ACC112 (cell line): ENCODE results near the gene CREB3L4.

ENCODE experiments used
- H2AFZ ChIP-seq: fragments of 200-600 bp; sonication (generic); one replicate; pipeline ENCODE4 v1.6.0; 2017; ENCODE audit warnings: antibody characterized with exemption, low read length; ENCODE audit not compliant: unreplicated experiment
- H3K27ac ChIP-seq: fragments of 200-600 bp; sonication (generic); 2 replicates; pipeline ENCODE4 v1.5.1; 2014; ENCODE audit warnings: low read depth, mild to moderate bottlenecking, antibody characterized with exemption, low read length, moderate library complexity
- H3K27me3 ChIP-seq: fragments of 200-600 bp; sonication (generic); 2 replicates; pipeline ENCODE4 v1.6.1; 2014; ENCODE audit warnings: mild to moderate bottlenecking, antibody characterized with exemption, low read length, moderate library complexity, mixed read lengths; ENCODE audit not compliant: insufficient read depth
- H3K36me3 ChIP-seq: fragments of 200-600 bp; sonication (generic); 2 replicates; pipeline ENCODE4 v1.6.1; 2016; ENCODE audit warnings: mild to moderate bottlenecking, antibody characterized with exemption, low read length, moderate library complexity, mixed read lengths; ENCODE audit not compliant: insufficient read depth
- H3K4me1 ChIP-seq: fragments of 200-600 bp; sonication (generic); one replicate; pipeline ENCODE4 v1.6.1; 2016; ENCODE audit warnings: low read length, mixed read lengths; ENCODE audit not compliant: insufficient read depth, unreplicated experiment, control insufficient read depth
- H3K4me3 ChIP-seq: fragments of 200-600 bp; sonication (generic); 2 replicates; pipeline ENCODE4 v1.5.1; 2014; ENCODE audit warnings: mild to moderate bottlenecking, low read depth, low read length
- H3K79me2 ChIP-seq: fragments of 200-600 bp; sonication (generic); one replicate; pipeline ENCODE4 v1.6.0; 2016; ENCODE audit warnings: low read length; ENCODE audit not compliant: control insufficient read depth, unreplicated experiment, insufficient read depth

Gene CREB3L4, protein sequence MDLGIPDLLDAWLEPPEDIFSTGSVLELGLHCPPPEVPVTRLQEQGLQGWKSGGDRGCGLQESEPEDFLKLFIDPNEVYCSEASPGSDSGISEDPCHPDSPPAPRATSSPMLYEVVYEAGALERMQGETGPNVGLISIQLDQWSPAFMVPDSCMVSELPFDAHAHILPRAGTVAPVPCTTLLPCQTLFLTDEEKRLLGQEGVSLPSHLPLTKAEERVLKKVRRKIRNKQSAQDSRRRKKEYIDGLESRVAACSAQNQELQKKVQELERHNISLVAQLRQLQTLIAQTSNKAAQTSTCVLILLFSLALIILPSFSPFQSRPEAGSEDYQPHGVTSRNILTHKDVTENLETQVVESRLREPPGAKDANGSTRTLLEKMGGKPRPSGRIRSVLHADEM

GRCh38 chr1:153967107-153967999, at the start of gene CREB3L4:
Gene CREB3L4 (plus strand): TSS chr1:153967902. CDS start chr1:153968526, 624 bp downstream.
- Histone ChIP-seq H3K79me2 (peaks cover 15% of the 10 kb centered on the region), H3K36me3 (no peaks in the 10 kb centered on the region), H3K27ac (peak within 1 kb of the TSS; percentile 76), H3K4me1 (peaks cover 12% of the 10 kb centered on the region), H3K4me3 (peak within 1 kb of the TSS; percentile 81), H3K27me3 (no peaks in the 10 kb centered on the region), H2AFZ (peak within 1 kb of the TSS; percentile 78)

DNA sequence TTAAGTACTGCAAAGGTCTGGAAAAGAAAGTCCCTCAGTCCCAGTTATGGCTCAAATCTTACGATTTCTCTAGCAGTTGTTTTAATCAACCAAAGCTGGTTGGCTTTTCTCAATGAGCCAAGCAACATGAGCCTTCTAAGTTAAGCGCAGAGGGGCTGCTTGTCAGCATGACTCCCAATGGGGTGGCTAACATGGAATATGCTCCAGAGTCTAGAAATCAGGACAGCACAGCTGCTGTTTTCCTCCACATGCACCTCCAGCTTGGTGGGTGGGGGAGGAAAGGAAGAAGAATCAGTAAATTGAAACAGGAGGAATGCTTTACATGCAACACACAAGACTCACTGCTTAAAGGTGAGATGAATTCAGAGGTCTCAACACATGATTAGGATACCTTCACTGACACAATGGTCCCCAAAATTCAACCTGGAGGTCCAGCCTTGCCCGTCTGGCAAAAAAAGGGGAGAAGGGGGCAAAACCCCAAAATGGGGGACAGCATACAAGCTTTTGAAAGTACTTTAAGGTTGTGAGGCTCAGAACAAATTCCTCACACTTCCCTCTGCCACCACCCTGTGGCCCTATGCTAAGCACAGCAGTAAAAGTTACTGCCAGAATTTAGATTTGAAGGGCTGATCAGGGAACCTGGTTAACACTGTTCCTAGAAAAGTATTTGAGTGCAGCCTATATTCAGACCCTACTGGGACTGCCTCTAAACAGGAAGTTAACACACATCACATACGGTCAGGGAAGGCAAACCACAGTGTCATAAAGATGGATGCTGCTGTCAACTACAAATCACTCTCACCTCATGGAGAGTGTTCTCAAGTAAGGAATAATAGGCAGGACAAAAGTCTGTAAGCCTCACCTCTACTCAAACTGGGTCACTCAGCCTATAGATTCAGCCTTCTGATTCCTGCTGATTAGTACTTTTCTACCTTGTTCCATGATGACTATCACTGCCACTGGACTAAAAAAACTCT, 47.5 kb upstream of the CREB3L4 start:
- Histone ChIP-seq H3K4me1 (peaks cover 23% of the 10 kb centered on the region), H3K79me2 (peaks cover 67% of the 10 kb centered on the region), H3K27ac (no peak overlapping the region), H3K36me3 (no peaks in the 10 kb centered on the region), H2AFZ (no peak overlapping the region), H3K4me3 (peak overlapping the region; percentile 97), H3K27me3 (no peaks in the 10 kb centered on the region)

GRCh38 chr1:153921080-153921802, 46.5 kb upstream of the CREB3L4 start:
- Histone ChIP-seq H3K36me3 (no peaks in the 10 kb centered on the region), H3K4me3 (peak overlapping the region; percentile 97), H3K27ac (no peak overlapping the region), H3K79me2 (peaks cover 58% of the 10 kb centered on the region), H3K4me1 (peaks cover 23% of the 10 kb centered on the region), H3K27me3 (no peaks in the 10 kb centered on the region), H2AFZ (no peak overlapping the region)

- Histone ChIP-seq H3K27me3 (no peaks in the 10 kb centered on the region), H3K79me2 (peaks cover 53% of the 10 kb centered on the region), H2AFZ (no peak overlapping the region), H3K36me3 (no peaks in the 10 kb centered on the region), H3K27ac (peak overlapping the region; percentile 38), H3K4me1 (peaks cover 23% of the 10 kb centered on the region), H3K4me3 (peak overlapping the region; percentile 97)
These were observed 46.0 kb upstream of the CREB3L4 start for GRCh38 chr1:153921803-153922075.

- Histone ChIP-seq H3K27me3 (no peaks in the 10 kb centered on the region), H3K4me3 (peak overlapping the region; percentile 97), H3K79me2 (peaks cover 47% of the 10 kb centered on the region), H3K36me3 (no peaks in the 10 kb centered on the region), H3K27ac (peak overlapping the region; percentile 59), H3K4me1 (peaks cover 23% of the 10 kb centered on the region), H2AFZ (peak overlapping the region; percentile 21)
These were observed 45.4 kb upstream of the CREB3L4 start for GRCh38 chr1:153922076-153922971.

DNA sequence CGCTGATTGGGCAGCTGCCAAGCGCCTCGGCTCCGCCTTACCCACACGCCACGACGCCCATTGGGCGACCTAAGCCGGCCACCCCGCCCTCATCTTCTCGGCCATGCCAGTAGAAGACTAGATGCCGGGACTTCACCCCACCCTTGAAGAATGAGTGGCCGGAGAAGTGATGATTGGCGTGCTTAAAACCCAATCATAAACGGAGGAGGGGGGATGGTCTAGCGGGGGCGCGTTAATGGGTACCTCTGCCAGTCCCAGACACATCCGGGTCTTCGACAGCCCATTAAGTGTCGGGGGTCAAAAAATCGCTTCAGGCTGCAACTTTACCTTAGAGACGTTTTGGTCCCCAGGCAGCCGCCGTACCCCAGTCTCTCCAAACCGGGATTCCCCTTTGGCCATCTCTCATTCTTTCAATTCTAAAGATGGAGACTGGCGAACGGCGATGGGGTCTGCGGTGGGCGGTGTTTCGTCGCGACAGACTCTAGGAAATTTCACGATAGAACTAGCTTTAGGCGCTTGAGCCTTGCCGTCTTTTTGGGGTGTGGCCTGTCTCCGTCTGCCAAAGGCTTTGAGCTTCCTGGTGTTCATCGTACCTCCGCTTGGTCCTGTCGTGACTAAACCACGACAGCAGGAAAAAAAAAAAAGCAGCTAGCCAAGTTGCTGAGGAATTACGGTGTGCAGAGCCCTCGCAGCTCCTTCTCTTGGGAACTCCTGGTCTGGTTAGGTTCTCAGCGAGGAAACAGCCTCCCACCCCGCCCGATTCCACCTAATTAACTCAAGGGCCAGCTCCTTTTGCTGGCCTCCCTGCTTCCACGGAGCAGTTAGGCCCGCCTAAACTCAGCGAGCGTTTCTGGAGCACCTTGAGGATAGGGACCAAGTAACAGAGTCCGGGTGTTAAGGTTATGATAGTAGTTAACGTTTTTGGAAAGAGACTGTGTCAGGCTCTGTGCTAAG, 44.5 kb upstream of the CREB3L4 start, which contains the start of gene GATAD2B:
Gene GATAD2B, minus strand, starts transcription at position 1 of the 954 bp plus-strand sequence. CDS start 94,625 bp downstream, outside the sequence.
- Histone ChIP-seq H3K79me2 (peaks cover 38% of the 10 kb centered on the region), H3K4me3 (peak within 1 kb of the TSS; percentile 97), H2AFZ (peak within 1 kb of the TSS; percentile 79), H3K27ac (peak within 1 kb of the TSS; percentile 83), H3K36me3 (no peaks in the 10 kb centered on the region), H3K27me3 (no peaks in the 10 kb centered on the region), H3K4me1 (peaks cover 23% of the 10 kb centered on the region)

DNA sequence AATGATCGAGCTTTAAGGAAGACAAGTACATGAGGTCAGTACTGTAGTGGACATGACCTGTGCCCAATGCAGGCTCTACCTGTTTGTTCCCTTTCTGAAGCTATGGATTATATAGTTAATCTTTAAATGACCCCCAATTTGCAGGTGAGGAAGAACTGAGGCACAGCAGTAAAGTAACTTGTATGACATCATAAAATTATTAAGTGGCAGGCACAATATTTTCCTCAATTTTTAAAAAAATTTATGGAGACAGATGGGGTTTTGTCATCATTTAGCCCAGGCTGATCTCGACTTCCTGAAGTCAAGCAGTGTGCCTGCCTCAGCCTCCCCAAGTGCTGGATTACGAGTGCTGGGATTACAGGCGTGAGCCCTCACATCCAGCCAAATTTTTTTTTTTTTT, 41.3 kb upstream of the CREB3L4 start:
- H3K27ac ChIP-seq, result no peak overlapping the region
- H3K79me2 ChIP-seq, result peaks cover 9% of the 10 kb centered on the region
- H2AFZ ChIP-seq, result no peak overlapping the region
- no peaks in the 10 kb centered on the region for H3K27me3 ChIP-seq
- H3K4me1 ChIP-seq, result peaks cover 14% of the 10 kb centered on the region
- no peaks in the 10 kb centered on the region for H3K36me3 ChIP-seq
- no peak overlapping the region for H3K4me3 ChIP-seq

DNA sequence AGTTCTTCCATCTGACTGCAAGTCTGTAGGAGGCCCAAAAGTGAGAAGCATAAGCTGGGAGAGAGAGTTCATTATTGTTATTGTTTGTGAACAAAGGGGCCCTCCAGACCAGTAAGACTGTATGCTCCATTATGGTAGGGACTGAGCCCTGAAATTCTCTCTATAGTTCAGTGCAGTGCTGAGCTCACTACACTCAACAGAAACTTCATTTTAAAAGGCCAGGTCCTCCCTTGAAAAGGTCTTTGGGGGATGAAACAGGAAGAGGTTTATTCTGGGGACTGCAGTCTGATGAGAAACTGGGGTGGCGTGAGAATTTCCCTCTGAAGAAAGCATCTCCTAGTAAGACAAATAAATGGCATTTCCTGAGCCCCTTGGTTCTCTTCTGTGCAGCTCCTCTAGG, 39.5 kb upstream of the CREB3L4 start:
- H3K79me2 ChIP-seq, result no peaks in the 10 kb centered on the region
- no peaks in the 10 kb centered on the region for H3K27me3 ChIP-seq
- H3K36me3 ChIP-seq, result no peaks in the 10 kb centered on the region
- H2AFZ ChIP-seq, result no peak overlapping the region
- H3K4me3 ChIP-seq, result no peak overlapping the region
- H3K27ac ChIP-seq, result peak overlapping the region; percentile 32
- H3K4me1 ChIP-seq, result peaks cover 12% of the 10 kb centered on the region
